ENCODE data around the gene TSC2.

DNA sequence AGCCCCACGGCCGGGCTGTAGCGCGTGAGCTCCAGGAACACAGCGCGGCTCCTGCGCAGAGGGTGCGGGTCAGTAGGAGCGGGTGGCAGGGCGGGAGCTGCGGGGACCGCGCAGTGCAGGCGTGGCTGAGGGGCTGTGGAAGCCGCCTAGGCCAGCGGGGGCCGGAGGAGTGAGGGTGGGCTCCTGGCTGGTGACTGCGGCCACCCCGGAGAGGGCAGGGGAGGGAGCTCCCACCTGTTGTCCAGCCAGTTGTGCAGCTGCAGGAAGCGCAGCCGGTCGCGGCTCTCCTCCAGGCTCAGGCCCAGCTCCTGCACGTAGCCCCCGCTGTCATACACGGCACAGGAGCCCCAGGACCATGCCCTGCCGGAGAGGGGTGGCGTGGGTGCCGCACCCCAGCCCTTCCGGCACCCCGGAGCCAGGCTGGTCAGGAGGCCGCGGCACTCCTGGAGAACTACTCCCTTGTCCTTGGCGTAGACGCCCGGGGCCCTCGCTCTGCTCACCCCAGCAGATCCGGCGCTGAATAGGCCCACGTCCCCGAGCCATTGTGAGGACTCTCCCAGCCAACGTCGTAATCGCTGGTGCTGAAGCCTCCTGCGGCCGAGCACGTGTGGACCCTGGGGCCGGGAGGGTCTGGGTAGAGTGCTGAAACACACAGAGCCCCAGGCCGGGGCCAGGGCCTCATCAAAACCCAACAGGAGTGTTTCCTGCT, 43.9 kb downstream of the TSC2 start:
- TF ChIP-seq POLR2AphosphoS5 (IDR thresholded peaks at IDR 0.05) (no peak), POLR2A (IDR thresholded peaks at IDR 0.05) (no peak)
- TF ChIP-seq, protein P1, sequence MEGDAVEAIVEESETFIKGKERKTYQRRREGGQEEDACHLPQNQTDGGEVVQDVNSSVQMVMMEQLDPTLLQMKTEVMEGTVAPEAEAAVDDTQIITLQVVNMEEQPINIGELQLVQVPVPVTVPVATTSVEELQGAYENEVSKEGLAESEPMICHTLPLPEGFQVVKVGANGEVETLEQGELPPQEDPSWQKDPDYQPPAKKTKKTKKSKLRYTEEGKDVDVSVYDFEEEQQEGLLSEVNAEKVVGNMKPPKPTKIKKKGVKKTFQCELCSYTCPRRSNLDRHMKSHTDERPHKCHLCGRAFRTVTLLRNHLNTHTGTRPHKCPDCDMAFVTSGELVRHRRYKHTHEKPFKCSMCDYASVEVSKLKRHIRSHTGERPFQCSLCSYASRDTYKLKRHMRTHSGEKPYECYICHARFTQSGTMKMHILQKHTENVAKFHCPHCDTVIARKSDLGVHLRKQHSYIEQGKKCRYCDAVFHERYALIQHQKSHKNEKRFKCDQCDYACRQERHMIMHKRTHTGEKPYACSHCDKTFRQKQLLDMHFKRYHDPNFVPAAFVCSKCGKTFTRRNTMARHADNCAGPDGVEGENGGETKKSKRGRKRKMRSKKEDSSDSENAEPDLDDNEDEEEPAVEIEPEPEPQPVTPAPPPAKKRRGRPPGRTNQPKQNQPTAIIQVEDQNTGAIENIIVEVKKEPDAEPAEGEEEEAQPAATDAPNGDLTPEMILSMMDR (IDR thresholded peaks at IDR 0.05), result no peak
